SIG-M5 treated with dmso at 0.1 percent for 504 hours (cell line): ENCODE data around the gene SDF4.

Experiments
- DNase-seq: peaks from one replicate; lab custom pipeline; 2025; ENCODE audit not compliant: unreplicated experiment; lab: John Stamatoyannopoulos, UW

Gene SDF4

DNA sequence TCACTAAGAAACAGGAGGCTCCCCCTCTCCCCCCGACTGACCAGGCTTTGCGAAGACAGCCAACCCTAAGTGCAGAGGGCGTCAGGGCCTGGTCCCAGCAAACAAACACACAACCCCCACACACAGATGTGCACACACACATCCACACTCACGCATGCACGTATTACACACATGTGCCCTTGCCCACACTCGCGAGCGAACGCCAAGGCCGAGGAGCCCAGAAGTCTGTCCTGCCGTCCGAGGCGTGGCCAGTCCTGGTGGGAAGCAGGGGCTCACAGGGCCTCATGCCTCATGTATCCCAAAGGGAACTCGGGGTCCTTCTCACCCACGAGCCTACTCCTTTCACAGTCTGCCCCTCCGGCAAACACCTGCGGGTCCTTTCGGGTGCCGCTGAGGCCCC, 2.0 kb downstream of the SDF4 start:
- no peak for DNase-seq

DNA sequence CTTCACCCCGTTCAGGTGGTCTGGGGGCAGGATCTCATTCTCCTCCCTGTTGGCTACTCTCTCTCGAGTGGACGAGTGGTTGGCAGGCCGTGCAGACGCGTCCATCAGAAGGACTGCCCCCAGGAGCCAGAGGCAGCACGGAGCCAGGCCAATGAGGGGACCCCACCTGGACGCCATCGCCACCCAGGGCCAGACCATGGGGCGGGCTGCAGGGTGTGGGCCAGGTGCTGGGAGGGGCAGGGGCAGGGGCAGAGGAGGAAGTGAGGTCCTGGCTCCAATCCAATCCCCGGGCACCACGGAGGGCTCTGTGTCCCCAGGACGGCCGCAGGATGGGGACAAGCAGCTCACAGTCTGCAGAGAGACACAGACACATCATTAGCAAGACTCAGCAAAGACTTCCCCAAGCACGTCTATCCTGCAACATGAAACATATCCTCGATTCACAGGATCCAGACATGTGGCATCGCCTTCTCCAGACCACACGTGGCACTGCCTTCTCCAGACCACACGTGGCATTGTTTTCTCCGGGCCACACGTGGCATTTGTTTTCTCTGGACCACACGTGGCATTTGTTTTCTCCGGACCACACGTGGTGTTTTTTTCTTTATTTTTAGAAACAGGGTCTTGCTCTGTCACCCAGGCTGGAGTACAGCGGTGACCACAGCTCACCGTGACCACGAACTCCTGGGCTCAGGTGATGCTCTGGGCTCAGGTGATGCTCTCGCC, 3.0 kb downstream of the SDF4 start:
- DNase-seq, result no peak

GRCh38 chr1:1228187-1228586, 3.6 kb downstream of the SDF4 start:
- DNase-seq, result no peak

DNA sequence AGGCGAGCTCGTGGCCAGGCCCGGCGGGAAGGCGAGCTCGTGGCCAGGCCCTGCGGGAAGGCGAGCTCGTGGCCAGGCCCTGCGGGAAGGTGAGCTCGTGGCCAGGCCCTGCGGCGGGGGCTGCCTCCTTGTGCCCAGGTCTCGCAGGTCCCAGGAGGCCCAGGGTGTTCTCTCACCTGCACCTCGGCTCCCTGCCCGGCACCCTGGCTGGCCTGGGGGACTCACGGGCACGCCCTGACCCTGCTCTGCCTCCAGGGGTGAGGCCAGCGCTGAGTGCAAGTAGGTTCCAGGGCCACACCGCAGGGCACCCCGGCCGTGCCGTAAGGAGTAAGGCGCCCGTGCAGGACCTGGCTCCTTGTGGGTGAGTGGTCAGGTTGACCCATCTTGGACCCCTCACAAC, 4.4 kb downstream of the SDF4 start:
- no peak for DNase-seq

GRCh38 chr1:1226566-1227362, 5.0 kb downstream of the SDF4 start:
- DNase-seq, result no peak

DNA sequence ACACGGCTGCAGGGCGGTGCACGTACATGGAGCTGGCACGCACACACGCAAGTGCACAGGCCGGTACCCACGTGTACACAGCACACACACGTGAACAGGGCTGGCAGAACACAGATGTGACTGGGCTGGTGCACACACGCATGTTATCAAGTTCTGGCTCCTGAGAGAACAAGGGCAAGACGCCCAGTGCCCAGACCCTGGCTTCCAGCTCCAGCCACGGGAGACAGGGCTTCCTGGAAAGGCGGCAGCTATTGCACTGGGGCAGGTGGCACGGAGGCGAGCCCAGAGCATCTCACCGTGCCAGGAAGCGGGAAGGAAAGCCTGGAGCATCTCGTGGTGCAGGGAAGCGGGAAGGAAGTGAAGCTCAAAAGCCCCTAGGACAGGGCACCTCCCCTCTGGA, 5.9 kb downstream of the SDF4 start:
- no peak for DNase-seq

DNA sequence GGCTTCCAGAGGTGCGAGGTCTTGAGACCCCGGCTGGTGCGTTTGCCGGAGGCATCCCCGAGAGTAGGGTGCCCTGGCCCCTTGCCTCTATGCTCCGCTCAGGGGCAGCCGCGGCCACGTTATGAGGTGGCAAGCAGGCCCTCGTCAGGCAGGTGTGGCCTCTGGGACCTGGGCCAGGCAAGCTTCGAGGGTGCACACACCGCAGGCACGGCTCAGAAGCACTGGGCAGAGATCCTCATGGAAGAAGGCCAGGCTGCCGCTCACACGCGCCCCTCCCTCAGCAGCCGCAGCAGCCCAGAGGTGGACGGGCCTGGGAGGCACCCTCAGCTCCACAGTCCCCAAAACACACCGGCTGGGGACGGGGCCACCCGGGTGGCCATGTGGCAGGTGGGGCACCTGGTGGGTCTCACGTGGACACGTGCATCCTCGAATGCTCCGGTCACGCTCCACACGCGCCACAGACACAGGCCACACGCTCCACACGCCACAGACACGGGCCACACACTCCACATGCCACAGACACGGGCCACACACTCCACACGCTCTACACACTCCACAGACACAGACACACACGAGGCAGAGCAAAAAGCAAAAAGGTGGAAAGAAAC, 6.5 kb downstream of the SDF4 start:
- no peak for DNase-seq

GRCh38 chr1:1223891-1224290, 7.9 kb downstream of the SDF4 start:
- no peak for DNase-seq

GRCh38 chr1:1223321-1223720, 8.5 kb downstream of the SDF4 start:
- DNase-seq, result no peak

DNA sequence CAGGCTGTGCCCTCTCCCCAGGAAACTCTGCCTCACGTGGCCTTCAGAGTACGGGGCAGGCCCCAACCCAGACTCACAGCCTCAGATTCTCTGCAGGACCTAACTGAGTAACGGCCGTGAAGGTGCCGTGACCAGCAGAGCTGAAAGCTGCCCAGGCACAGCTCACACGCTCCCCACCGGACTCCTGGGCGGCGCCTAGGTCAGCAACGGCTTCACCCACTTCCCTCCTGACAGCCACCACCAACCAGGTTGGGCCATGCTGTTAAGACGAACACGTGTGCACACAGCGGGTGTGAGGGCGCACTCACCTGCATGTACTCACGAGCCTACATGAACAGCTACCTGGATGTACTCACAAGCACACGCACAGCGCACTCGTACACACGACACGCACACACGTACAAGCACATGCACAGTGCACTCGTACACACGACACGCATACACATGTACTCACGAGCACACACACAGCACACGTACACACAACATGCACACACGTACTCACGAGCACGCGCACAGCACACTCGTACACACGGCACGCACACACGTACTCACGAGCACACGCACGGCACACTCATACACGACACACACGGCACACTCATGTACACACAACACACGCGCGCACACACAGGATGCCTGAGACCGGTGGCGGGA, 9.1 kb downstream of the SDF4 start:
- no peak for DNase-seq

DNA sequence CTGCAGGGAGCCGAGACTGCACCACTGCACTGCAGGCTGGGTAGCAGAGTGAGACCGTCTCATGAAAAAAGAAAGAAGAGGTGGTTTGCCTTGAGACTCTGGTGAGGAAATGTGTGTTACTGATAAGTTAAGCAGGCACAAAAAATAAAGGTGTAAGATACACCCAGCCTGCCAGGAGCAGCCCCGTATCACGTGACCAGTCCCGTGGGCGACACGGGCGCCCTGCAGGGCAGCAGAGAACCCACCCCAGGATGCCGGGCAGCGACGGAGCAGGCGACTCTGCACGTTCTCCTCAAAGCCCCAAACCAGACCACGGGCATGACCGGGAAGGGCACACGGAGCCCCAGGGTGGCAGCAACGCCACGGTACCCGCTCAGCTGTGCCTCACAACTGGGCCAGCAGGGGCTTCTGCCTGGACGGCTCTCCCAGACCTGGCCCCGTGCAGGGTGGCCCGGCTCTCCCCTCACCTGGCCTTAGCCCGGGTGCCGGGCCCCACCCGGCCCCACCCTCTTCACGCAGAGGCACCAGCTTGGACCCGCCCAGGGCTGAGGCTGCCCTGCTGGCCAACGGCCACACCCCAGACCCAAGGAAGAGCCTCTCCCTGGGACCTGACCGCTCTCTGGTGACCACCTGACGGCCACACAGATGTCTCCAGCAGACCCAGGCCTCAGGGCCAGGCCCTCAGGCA, 9.8 kb downstream of the SDF4 start:
- no peak for DNase-seq

DNA sequence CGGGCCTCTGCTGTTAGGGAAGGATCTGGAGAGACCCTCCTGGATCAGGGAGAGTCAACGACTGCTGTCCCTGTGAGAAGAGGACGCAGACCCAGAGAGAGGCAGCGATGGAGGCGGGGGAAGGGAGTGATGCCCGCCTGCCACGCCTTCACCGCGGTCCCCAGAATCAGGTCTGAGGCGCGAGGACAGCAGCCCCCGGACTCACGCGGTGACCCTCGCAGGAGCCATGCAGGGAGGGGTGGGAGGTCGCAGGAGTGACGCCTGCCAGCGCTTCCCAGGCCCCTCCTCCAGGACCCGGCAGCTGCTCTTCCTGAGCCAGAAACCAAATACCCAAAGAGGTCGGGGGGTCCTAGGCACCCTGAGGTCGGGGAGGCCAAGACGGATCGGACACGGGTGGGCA, 11.6 kb downstream of the SDF4 start:
- no peak for DNase-seq

DNA sequence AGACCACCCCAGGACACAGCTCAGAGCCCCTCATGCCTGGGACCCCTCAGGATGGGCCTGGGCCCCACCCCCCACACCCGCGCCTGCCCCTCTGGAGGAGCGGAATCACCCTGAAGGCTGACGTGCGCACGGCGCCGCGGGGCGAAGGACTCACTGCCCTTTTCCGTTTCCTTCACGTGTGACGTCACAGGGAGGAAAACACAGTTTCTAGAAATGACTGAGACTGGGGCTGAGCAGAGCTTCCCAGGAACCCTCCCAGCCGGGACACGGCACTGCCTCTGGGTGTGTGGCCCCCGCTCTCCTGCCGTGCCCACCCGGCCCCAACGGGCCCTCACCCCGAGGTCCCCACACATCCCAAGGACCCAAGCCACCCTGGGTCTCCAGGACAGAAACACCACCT, 12.5 kb downstream of the SDF4 start:
- no peak for DNase-seq

- no peak for DNase-seq
These were observed 13.1 kb downstream of the SDF4 start for GRCh38 chr1:1218524-1219200.

DNA sequence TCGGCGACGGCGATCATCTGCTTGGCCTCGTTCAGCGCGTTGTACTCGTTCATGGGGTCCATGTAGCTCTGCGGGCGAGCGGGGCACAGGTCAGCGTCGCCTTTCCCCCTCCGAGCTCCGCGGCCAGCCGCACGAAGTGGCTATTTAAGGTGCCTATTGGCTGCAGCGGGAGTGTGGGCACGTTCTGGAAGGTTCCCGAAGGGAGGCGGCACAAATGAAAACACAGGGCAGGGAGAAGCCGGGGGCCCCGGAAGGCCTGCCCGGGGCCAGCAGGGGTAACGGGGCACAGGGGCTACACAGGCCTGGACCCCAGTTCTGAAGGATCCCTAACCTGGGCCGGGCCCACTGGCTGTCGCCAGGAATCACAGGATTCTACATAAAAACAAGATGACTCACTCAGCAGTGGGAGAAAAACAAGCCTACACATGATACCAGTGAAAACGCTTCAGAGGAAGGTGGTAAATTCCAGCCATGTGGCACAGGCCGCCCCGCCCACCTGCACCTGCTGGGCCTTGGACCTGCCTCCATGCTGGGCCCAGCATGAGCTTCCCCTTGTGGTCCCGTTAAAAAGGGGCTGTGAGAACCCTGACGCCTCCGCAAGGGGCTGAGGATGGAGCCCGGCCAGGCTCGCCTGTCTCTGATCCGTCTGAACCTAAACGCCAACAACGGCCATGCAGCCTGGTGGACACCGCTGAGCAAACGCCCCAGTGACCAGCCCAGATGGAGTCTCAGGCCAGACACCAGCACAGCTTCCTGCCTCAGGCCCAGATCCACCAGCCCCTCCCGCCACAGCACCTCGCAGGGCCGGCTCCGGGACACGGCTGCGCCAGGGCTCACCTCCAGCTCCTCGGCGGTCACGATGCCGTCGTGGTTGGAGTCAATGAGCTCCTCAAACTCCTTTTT, 13.9 kb downstream of the SDF4 start:
- no peak for DNase-seq

GRCh38 chr1:1216770-1217620, 14.8 kb downstream of the SDF4 start:
- DNase-seq, result no peak

- no peak for DNase-seq
These were observed 15.8 kb downstream of the SDF4 start for GRCh38 chr1:1215881-1216605.

GRCh38 chr1:1215080-1215676, 16.6 kb downstream of the SDF4 start:
- DNase-seq, result no peak
